GM13976 (cell line): ENCODE measurements around the gene USP12.

Experiments
- DNase-seq: peaks from one replicate; pipeline ENCODE4 v3.0.0; 2012; ENCODE audit warnings: low spot score
- in situ Hi-C: fragments of 300-500 bp; cut with MboI; formaldehyde crosslinking; loops from one replicate; pipeline ENCODE4 v1.12.0; 2022; ENCODE audit warnings: low sequenced_read_pairs, mixed read lengths, inconsistent platforms; ENCODE audit not compliant: unreplicated experiment
- TF ChIP-seq, protein P1 (sequence below): IDR thresholded peaks from 2 replicates; pipeline ENCODE4 v1.5.1; 2012; ENCODE audit warnings: borderline replicate concordance, mild to moderate bottlenecking; ENCODE audit not compliant: insufficient read depth; ENCODE audit errors: extremely low read depth, missing control alignments, control extremely low read depth

Gene USP12

GRCh38 chr13:27064252-27064995 is 107.2 kb downstream of the USP12 start:
- DNase-seq: no peak
- TF ChIP-seq, protein P1, sequence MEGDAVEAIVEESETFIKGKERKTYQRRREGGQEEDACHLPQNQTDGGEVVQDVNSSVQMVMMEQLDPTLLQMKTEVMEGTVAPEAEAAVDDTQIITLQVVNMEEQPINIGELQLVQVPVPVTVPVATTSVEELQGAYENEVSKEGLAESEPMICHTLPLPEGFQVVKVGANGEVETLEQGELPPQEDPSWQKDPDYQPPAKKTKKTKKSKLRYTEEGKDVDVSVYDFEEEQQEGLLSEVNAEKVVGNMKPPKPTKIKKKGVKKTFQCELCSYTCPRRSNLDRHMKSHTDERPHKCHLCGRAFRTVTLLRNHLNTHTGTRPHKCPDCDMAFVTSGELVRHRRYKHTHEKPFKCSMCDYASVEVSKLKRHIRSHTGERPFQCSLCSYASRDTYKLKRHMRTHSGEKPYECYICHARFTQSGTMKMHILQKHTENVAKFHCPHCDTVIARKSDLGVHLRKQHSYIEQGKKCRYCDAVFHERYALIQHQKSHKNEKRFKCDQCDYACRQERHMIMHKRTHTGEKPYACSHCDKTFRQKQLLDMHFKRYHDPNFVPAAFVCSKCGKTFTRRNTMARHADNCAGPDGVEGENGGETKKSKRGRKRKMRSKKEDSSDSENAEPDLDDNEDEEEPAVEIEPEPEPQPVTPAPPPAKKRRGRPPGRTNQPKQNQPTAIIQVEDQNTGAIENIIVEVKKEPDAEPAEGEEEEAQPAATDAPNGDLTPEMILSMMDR: no peak
- in situ Hi-C loops: no loop called here

GRCh38 chr13:27057817-27058216 is 113.8 kb downstream of the USP12 start:
- in situ Hi-C loops: no loop called here
- TF ChIP-seq, protein P1: no peak
- DNase-seq: no peak

DNA sequence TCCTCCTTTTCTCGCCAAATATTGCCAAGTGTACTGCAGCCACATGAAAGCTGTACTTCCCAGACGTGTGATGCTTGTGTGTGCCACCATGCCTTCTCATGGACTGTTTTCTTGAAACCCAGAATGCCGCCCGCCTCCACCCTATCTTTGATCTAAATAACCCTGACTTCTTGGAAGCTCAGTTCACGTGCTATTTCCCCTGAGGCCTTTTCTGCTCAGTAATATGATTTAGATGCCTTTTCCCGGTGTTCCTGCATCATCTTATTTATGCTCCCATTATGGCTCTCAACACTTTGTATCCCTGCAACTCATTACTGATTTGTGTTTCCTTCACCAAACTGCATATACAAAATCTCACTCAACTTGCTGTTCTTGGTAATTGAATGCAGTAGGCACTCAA is 116.1 kb downstream of the USP12 start:
- no peak for DNase-seq
- in situ Hi-C loops: no loop called here
- TF ChIP-seq, protein P1: no peak

GRCh38 chr13:27054760-27055159 is 116.9 kb downstream of the USP12 start:
- TF ChIP-seq, protein P1: no peak
- in situ Hi-C loops: no loop called here
- no peak for DNase-seq

- no peak for DNase-seq
- TF ChIP-seq, protein P1: no peak
- in situ Hi-C loops: no loop called here
Measured at GRCh38 chr13:27053902-27054595, 117.6 kb downstream of the USP12 start.

DNA sequence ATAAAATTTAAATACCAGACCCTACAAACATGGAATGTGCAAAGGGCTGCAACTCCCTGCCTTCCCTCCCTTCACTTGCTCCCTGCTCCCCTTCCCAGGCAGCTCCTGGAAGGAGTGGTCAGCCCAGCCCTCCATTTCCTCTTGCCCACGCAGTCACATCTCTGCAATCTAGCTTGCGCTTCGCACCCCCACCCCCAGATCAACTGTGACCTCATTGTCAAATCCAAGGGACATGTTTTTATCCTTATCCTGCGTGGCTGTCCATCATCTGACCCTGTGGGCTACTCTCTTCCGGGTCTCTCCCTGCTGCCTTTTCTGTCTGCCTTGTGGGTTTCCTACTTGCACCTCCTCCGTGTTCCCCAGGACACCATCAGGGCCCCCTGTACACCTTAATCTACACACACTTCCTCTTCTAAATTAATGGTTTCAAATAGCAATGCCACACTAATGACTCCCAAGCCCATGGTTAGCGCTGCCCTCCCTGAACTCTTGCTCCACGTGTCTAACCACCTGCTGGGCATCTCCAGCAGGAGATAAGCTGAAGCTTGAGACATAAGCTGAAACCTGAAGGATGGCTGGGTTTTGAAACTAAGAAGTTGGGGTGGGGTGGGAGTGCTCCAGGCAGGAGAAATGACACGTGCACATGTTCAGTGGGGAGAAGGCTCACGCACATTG is 118.3 kb downstream of the USP12 start:
- TF ChIP-seq, protein P1: no peak
- DNase-seq: no peak

More for the DNA sequence above, 118.3 kb downstream of the USP12 start:
- in situ Hi-C loops: no loop called here
